Measurements from ENCODE around the gene CCDC149. TPM values are rescaled to one million over a fixed set of nuclear protein-coding genes. Genes with fewer than 3 reads are reported as not detected.

Gene CCDC149
- total RNA-seq, 1 donor from 2014 or later = 5.2 TPM

DNA sequence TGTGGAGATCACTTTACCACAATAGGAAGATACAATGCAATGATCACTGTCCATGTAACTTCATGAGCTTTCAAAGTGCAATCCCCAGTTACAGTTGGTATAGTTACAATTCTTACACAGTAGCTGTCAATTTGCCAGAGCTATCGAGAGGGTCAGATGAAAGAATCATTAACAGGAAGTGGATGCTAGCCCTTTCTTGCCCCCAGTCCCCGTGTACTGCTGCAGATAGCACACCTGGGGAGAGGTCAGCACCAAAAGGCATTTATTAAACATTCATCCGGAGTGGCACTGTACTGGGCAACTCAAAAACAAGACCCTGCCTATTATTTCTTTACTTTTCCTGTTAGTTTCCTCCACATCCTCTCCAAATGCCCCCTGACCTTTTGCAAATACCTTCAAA lies 69.7 kb downstream of the CCDC149 start:
- Mint-ChIP-seq H3K4me3 (ENCODE audit: unreplicated experiment) (no peak overlapping the region), H3K27me3 (ENCODE audit: unreplicated experiment) (peaks cover 2% of the 10 kb centered on the region), H3K27ac (ENCODE audit: unreplicated experiment) (no peak overlapping the region), H3K36me3 (ENCODE audit: unreplicated experiment) (no peaks in the 10 kb centered on the region), H3K4me1 (ENCODE audit: low read depth, unreplicated experiment) (peaks cover 29% of the 10 kb centered on the region), H3K9me3 (ENCODE audit: unreplicated experiment) (no peaks in the 10 kb centered on the region)
- TF ChIP-seq, protein P1, sequence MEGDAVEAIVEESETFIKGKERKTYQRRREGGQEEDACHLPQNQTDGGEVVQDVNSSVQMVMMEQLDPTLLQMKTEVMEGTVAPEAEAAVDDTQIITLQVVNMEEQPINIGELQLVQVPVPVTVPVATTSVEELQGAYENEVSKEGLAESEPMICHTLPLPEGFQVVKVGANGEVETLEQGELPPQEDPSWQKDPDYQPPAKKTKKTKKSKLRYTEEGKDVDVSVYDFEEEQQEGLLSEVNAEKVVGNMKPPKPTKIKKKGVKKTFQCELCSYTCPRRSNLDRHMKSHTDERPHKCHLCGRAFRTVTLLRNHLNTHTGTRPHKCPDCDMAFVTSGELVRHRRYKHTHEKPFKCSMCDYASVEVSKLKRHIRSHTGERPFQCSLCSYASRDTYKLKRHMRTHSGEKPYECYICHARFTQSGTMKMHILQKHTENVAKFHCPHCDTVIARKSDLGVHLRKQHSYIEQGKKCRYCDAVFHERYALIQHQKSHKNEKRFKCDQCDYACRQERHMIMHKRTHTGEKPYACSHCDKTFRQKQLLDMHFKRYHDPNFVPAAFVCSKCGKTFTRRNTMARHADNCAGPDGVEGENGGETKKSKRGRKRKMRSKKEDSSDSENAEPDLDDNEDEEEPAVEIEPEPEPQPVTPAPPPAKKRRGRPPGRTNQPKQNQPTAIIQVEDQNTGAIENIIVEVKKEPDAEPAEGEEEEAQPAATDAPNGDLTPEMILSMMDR (IDR thresholded peaks at IDR 0.05; ENCODE audit: partially characterized antibody, unreplicated experiment) = no peak
- DNase-seq = no peak

DNA sequence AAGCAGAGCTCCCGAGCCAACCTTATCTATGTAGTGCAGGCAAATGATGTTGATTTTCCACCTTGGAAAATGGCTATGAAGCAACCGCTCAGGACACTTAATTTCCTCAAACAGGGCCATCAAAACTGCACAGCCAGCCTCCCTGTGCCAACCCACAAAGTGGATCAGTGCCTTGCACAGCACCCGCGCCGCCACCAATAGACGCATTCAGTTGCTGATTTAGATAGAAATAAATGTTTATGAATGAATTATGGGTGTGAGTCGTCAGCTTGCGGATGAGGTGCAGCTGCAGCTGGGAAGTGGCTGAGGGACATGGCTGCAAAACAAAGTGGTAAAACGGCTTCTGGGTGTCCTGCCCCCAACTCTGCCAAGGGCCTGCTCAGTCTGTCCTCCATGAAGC lies 70.5 kb downstream of the CCDC149 start:
- no peak overlapping the region for H3K27ac Mint-ChIP-seq (ENCODE audit: unreplicated experiment)
- peaks cover 31% of the 10 kb centered on the region for H3K4me1 Mint-ChIP-seq (ENCODE audit: low read depth, unreplicated experiment)
- TF ChIP-seq, protein P1 (IDR thresholded peaks at IDR 0.05; ENCODE audit: partially characterized antibody, unreplicated experiment) = no peak
- H3K27me3 Mint-ChIP-seq (ENCODE audit: unreplicated experiment) = peaks cover 2% of the 10 kb centered on the region
- no peak for DNase-seq
- H3K9me3 Mint-ChIP-seq (ENCODE audit: unreplicated experiment) = no peaks in the 10 kb centered on the region
- H3K4me3 Mint-ChIP-seq (ENCODE audit: unreplicated experiment) = no peak overlapping the region
- no peaks in the 10 kb centered on the region for H3K36me3 Mint-ChIP-seq (ENCODE audit: unreplicated experiment)

DNA sequence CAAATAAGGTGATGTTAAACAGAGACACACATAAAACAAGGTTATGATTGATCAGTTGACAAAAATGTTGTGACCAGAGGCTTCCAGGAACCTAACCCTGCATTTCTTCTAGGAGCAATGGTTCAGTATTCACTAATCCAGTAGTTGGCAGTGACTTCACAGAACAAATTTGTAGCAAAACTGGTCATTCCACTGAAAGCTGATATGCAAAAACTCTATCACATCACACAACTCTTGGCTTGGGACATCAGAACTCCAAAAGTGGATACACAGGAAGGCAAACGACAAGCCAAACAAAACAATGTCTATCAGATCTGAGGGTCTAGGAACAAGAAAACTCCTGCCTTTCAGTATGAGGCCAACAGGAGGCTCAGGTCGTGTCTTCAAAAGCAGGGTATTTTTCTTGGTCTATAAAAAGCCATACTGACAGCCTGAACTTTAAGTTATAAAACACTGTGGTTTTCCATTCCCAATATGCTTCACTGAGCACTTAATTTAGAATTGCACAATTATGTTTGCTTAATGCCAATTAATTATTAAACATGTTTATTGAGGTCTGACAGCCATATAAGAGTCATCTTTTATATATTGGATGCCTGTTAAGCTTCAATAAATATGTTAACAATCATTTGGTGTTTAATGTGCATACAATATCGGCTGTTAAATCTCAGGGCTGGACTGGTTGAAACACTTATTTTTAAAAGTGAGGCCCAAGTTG lies 71.9 kb downstream of the CCDC149 start:
- peaks cover 33% of the 10 kb centered on the region for H3K4me1 Mint-ChIP-seq (ENCODE audit: low read depth, unreplicated experiment)
- no peaks in the 10 kb centered on the region for H3K36me3 Mint-ChIP-seq (ENCODE audit: unreplicated experiment)
- no peak overlapping the region for H3K4me3 Mint-ChIP-seq (ENCODE audit: unreplicated experiment)
- peaks cover 5% of the 10 kb centered on the region for H3K27me3 Mint-ChIP-seq (ENCODE audit: unreplicated experiment)
- no peak overlapping the region for H3K27ac Mint-ChIP-seq (ENCODE audit: unreplicated experiment)
- TF ChIP-seq, protein P1 (IDR thresholded peaks at IDR 0.05; ENCODE audit: partially characterized antibody, unreplicated experiment) = no peak
- no peaks in the 10 kb centered on the region for H3K9me3 Mint-ChIP-seq (ENCODE audit: unreplicated experiment)
- DNase-seq = no peak

DNA sequence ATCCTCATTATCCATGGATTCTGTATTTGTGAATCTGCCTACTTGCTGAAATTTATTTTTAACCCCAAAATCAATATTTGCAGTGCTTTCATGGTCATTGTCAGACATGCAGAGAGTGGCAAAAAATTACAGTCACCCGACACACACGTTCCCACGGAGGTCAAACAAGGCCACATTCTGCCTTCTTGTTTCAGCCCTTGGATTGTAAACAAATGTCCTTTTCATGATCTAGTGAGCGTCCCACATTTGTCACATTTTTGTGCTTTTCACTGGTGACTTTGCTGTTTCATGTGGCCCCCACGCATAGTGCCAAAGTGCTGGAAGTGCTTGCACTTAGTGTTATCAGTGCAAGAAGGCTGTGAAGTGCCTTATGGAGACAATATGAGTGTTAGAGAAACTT lies 72.5 kb downstream of the CCDC149 start:
- no peak overlapping the region for H3K27ac Mint-ChIP-seq (ENCODE audit: unreplicated experiment)
- H3K27me3 Mint-ChIP-seq (ENCODE audit: unreplicated experiment) = peaks cover 5% of the 10 kb centered on the region
- H3K4me1 Mint-ChIP-seq (ENCODE audit: low read depth, unreplicated experiment) = peaks cover 29% of the 10 kb centered on the region
- H3K36me3 Mint-ChIP-seq (ENCODE audit: unreplicated experiment) = no peaks in the 10 kb centered on the region
- DNase-seq = no peak
- TF ChIP-seq, protein P1 (IDR thresholded peaks at IDR 0.05; ENCODE audit: partially characterized antibody, unreplicated experiment) = no peak
- H3K9me3 Mint-ChIP-seq (ENCODE audit: unreplicated experiment) = no peaks in the 10 kb centered on the region
- no peak overlapping the region for H3K4me3 Mint-ChIP-seq (ENCODE audit: unreplicated experiment)

DNA sequence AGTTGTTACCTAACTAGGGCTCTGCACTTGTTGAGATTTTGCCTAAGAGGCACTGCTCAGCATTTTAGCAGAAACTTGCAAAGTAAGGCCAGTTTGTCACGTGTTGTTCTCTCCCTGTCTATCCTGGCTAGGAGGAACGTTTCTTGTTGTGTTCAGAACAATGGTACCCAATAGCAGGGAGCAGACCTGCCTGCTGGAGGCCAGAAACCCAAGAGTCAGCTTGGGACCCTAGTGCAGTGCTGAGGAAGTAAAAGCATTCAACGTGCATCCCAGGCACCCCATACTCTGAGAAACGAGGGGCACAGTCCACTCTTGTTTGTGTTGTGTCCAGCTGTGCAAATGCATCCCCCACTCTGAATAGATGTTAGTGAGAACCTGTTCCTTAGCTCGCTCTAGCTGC lies 75.1 kb downstream of the CCDC149 start:
- H3K4me3 Mint-ChIP-seq (ENCODE audit: unreplicated experiment) = no peak overlapping the region
- H3K4me1 Mint-ChIP-seq (ENCODE audit: low read depth, unreplicated experiment) = peaks cover 28% of the 10 kb centered on the region
- no peaks in the 10 kb centered on the region for H3K36me3 Mint-ChIP-seq (ENCODE audit: unreplicated experiment)
- TF ChIP-seq, protein P1 (IDR thresholded peaks at IDR 0.05; ENCODE audit: partially characterized antibody, unreplicated experiment) = no peak
- peaks cover 4% of the 10 kb centered on the region for H3K27me3 Mint-ChIP-seq (ENCODE audit: unreplicated experiment)
- no peaks in the 10 kb centered on the region for H3K9me3 Mint-ChIP-seq (ENCODE audit: unreplicated experiment)
- no peak for DNase-seq
- no peak overlapping the region for H3K27ac Mint-ChIP-seq (ENCODE audit: unreplicated experiment)

Measured in glutamatergic neuron (in vitro differentiated cells).